Mesangial cell (primary cell): ENCODE data around the gene VPS13C. TPM values are rescaled to one million over a fixed set of nuclear protein-coding genes. Genes with fewer than 3 reads are reported as not detected.

Experiments used
- total RNA-seq: library from RNA; depleted of rRNA; stranded (reverse); fragments of >200 nt; gene quantifications from 2 replicates; pipeline ENCODE4 v1.2.3, GENCODE V29; 2015

The VPS13C gene
- total RNA-seq, result 15.8 and 37.6 TPM in 2 replicates

GRCh38 chr15:62060113-62060895 lies at the start of gene VPS13C:
VPS13C (minus strand) TSS chr15:62060447; CDS start chr15:62060374, 73 bp downstream.

GRCh38 chr15:62066663-62067447 lies 6.6 kb upstream of the VPS13C start, which contains the start of gene C2CD4A:
C2CD4A (plus strand) TSS chr15:62066977; CDS start chr15:62067614, 637 bp downstream.

Other genes starting within 250 kb of the VPS13C start
- gene C2CD4A, start 6.5 kb upstream of the VPS13C start, total RNA-seq, result 0.25 TPM in 1 of 2 replicates, not detected in the other
- not detected in 2 replicates for gene C2CD4B, start 104.8 kb upstream of the VPS13C start, total RNA-seq